IPS-11a (cell line): Measurements from ENCODE around the gene HES5.

Source experiments
- H3K4me3 ChIP-seq: one replicate; pipeline ENCODE4 v1.5.1; 2013; ENCODE audit warnings: low read depth, low read length, control low read depth

Gene HES5

DNA sequence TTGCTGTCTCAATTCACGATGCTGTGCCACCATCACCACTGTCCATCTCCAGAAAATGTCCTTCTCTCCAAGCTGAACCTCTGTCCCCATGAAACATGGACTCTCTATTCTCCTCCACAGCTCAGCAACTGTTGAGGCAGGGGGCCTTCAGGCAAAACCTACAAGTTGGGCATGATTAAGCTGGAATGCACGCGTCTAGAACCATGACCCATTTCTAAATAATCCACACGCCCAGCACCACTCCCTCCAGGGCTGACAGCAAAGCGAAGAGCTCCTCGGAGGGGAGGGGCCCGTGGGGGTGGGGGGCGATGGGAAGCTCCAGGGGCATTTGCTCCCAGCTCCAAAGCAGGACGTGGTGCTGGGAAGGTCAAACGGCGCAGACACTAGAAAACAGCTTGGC lies 3.3 kb upstream of the HES5 start:
- no peak overlapping the region for H3K4me3 ChIP-seq

- H3K4me3 ChIP-seq: no peak overlapping the region
Measured at GRCh38 chr1:2532485-2533160, 2.6 kb upstream of the HES5 start.

DNA sequence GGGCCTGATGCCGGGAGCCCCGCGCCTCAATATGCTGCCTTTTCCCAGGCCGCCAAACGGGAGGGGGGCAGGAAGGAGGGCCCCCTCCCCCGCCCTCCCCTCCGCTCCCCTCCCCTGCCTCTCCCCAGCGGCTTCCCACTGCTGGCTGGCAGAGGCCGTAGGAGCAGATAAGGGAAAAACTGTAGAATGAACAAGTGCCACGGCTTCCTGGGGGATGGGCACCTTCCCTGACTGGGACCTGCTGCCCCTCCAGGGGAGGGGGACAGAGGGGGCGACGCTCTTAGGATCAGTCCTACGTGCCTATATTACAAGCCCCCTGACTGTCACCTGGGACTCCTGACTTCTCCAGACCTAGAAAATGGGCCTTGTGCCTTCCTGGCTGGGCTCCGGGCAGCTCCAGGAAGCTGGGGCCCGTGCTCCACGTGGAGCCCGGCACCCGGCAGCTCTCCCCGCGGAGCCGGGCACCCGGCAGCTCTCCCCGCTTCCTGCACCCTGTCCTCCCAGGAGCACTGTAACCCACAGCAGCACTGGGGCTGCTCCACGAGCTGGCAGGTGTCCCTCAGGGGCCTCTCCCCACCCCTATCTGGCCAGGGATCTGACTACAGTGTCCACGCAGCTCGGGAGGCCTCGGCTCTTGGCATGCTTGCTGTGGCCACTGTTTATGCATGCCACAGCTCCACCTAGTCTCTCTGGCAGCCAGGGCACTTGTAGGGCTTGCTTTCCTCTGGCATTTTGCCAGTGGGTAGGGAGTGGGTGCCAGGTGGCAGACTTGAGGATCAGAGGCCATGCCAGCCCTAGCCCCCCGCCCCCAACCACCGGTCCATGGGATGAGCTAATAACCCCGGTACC lies 674 bp upstream of the HES5 start:
- H3K4me3 ChIP-seq: no peak overlapping the region

DNA sequence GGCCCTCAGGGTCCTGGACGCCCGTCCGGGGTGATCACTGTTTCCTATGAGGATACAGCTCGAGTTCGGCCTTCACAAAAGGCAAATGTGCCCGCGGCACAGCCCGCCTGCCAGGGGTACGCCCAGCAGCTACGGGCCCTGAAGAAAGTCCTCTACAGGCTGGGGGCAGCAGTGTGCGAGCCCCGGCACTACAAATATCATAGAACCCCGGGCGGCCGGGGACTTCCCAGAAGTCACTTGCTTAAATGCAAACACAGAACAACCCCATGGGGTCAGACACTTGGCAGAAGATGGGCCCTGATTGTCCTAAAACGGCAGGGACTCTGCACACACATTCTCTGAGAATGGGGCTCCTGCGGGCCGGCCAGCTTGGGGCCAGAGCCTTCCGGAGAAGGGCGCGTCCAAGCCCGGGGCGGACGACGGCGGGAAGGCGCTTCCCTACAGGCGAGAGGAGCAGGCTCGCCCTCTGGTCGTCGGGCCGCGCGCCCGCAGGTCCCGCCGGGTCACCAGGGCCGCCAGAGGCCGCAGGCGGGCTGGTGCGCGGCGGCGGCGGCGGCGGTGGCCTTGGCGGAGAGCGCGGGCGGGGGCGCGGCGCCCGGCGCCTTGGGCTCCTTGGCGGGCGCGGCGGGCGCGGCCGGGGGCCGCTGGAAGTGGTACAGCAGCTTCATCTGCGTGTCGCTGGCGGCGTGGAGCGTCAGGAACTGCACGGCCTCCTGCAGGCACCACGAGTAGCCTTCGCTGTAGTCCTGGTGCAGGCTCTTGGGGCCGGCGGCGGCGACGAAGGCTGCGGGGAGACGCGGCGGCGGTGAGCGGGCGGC lies 888 bp downstream of the HES5 start:
- no peak overlapping the region for H3K4me3 ChIP-seq

DNA sequence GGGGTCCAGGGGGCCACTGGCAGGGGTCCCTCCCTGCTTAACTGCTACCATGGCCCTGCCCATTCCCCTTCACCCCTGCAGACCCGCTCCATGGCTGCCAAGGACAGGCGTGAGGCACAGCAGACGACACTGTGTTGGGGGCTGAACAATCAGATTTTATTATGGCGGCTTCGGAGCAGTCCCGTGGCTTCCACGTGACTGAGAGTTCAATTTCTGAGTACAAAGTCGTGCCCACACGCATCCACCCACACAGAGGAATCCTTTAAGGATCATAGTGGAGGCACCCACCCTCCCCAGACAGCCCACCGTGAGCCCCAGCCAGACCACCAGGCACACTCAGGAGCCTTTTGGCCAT lies 1.5 kb downstream of the HES5 start:
- H3K4me3 ChIP-seq: no peak overlapping the region

DNA sequence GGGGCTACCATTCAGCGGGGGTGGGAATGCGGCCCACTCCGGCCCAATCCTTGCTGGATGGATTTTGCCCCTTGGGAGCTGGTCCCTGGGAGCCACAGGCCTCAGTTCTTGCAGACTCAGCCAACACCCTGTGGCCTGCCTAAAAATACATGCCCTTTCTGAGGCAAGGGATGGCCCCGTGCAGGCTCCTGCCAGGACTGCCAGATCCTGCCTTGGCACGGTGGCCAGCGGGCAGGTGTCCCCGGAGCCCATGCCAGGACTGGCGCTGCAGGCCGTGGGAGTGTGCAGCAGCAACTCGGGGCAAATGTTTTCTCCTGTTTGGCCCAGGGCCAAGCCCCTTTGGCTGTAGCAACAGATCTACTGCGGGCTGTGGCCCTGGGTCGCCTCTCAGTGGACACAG lies 2.0 kb downstream of the HES5 start:
- no peak overlapping the region for H3K4me3 ChIP-seq

DNA sequence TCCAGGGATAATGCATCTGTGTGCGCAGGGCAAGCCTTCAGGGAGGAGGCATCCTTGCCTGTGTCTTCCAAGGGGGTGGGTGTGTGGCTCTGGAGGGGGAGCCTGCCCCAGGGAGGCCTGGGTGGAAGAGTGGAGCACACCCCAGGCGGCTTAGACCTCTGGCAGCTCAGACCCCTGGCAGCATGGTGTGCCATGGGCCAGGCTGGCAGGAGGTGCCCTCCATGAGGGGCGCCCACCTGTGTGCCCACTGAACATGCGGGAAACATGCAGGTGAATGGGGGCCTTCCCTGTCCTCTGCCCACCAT lies 2.6 kb downstream of the HES5 start:
- no peak overlapping the region for H3K4me3 ChIP-seq

DNA sequence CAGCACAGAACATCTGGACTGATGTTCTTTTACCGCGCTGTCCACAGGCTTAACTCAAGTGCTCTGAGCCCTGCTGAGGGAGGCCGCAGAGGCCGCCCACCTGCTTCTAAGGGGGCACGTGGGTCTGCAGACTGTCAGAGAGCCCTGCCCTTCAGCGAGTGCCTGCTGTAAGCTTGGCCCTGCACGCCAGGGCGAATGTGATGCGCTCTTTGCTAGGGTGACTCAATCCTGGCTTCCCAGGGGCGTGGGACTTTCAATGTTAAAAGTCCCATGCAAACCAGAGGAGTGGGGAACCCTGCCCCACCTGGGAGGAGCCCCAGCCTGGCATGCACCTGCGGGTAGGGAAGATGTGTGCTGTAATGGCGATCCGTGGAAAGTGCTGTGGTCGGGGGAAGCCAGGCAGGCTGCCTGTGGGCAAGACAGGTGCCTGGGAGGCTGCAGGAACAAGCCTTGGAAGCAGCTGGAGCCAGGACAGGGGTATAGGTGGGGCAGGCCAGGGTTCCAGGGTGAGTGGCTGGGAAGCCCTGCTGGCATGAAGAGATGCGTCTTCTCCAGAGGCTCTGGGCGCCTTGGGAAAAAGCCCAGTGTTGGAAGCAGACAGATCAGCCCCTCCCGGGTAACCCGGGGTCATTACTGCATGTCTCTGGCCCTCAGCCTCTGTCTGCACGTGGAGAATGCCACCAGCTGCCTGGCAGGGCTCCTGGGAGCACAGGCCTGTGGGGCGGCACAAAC lies 3.1 kb downstream of the HES5 start:
- no peak overlapping the region for H3K4me3 ChIP-seq

DNA sequence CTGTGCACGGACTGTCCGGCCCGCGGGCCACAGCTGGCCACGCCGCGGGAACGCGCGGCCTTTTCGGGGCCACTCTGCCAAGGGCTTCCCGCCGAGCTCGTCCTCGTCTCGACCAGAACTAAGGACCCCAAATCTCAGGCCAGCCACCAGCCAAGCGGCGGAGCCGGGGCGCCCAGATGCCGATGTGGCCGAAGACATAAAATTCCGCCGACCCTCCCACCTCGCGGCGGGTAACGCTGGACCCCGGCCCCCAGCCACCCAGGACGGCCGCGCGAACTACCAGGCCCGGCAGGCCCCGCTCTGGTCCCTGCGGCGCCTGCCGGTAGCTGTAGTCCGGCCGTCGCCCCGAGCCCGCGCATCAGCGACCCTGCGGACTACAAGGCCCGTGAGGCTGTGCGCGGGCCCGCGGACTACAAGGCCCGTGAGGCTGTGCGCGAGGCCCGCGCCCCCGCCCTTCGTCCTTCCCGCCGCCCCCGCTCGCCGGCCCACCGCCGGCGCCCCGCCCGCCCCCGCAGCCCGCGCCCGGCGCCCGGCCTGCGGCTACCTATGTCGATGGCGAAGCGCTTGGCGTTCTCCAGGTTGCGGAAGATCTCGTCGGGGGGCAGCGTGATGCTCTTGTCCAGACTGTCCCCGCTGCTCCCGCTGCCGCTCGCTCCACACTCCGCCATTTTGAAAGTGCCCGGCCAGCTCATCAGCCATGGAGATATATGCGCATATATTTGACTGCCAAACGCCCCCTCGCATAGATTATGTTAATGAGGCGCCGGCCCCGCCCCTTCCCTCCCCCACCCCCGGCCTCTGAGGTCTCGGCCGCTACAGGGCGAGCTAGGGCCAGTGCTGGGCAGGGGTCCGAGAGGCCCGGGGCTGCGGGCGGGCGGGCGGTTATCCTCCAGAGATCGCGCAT lies 3.9 kb downstream of the HES5 start, which contains the start of gene PANK4:
TSS of gene PANK4 (minus strand) at position 677 of the 904 bp plus-strand sequence. CDS start at position 668, 9 bp downstream.
- peak within 1 kb of the TSS; percentile 80 for H3K4me3 ChIP-seq

DNA sequence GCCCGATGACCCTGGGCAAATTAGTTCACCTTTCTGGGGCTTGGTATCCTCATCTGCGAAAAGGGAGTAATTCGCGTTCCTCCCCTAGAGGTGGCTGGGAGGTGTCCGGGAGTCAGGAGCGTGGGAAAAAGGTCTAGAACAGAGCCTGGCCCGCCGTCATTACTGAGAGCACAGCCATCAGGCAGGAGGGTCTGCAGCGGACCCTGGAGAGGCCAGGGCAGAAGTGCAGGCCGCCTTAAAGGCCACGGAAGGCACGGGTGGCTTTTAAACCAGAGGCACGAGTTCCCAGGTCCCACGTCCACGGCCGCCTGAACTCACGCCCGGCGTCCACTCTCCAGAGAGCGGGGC lies 4.5 kb downstream of the HES5 start:
- peak overlapping the region; percentile 80 for H3K4me3 ChIP-seq

DNA sequence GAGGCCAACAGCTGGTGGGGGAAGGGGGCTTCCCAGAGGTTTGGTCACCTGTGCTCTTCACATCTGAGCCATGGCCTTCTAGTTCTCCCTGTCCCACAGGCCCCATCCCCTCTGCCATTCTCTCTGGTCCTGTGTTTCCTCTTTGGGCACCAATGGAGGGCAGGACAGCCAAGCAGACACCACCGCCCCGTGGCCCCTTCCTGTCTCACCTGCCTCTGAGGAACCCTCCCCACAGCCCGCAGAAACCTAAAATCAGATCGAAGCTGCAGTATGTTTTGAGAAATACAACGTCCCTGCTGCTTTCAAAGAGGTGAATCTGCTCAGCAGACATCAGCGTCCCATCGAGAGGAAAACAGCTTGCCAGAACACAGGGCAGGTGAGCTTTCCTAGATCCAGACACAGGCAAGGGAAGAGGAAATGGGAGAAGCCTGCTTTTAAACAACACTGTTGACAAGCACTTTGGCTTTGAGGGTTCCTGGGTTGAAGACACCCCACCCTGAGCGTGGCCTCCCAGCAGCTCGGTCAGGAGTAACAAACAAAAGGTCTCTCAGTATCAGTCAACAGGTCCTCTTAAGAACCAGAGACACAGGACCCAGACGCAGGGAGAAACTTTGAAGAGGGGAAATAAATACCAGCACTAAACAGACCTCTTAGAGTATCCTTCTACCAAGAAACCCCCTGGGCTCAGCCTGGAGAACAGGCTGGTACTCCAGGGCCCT lies 6.0 kb downstream of the HES5 start:
- H3K4me3 ChIP-seq: no peak overlapping the region

DNA sequence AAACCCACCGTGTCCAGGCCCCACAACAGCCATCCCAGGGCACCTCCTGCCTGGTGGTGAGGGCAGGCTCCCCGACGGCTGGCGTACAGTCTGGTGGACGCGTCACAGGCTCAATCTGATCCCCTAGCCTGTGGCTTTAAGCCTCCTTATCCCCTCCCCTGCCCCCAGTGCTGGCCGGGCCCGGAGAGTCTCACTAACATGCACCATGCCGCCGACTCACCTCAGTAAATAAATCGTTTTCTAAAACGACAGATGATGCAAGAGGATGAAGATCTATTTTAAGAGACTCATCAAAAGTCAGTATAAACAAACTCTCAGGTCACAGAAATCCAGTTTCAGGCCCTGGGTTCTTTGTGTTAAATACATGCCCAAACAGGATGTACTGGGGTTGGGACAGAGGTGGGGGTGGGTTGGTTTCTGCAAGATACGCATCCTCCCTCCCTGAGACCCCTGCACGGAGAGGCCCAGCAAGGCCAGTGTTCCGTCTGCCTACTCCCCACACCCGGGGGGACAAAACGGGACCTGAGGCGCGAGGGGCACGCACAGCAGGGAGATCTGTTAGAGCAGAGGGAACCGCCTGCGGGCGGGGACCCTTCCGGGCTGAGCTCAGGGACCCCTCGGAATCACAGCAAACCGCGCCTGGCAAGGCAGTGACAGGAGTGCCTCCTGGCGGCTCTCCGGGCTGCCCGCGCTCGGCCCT lies 6.7 kb downstream of the HES5 start:
- no peak overlapping the region for H3K4me3 ChIP-seq

DNA sequence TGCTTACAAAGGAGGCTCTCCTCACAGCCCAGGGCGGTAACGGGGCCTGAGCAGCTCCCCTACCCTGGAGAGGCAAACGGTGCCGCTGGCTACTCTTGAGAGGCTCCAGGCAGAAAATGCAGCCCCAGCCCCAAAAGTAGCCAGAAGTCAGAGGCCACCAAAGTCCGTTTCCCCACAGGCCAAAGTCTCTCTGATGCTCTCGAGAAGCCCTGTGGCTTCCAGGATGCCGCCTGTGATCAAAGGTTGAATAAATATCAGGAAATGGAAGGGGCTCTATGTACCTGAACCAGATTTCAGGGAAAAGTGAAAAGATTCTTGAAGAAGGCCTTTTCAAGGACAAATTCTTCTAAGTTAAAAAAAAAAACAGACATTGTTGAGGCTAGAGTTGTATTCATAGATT lies 7.8 kb downstream of the HES5 start:
- no peak overlapping the region for H3K4me3 ChIP-seq

DNA sequence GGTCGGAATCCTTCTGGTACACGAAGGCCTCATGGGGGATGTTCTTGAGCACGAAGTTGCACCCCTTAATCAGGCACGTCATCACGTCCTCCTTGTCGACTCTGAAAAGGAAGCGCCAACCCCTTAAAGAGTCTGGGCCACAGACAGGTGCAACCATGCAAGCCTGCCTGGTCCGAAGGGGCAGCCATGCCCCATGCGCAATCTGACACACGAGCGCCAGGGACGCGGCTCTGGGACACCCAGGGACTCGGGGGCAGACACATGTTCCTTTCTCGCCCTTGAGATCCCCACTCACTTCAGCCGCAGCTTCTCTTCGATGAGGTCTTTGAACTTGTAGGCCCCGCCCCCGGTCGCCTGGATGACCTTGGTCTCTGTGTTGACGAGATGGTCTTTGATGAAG lies 9.3 kb downstream of the HES5 start:
- no peak overlapping the region for H3K4me3 ChIP-seq

GRCh38 chr1:2520206-2520605 lies 9.9 kb downstream of the HES5 start:
- no peak overlapping the region for H3K4me3 ChIP-seq

GRCh38 chr1:2519729-2520128 lies 10.3 kb downstream of the HES5 start:
- no peak overlapping the region for H3K4me3 ChIP-seq

GRCh38 chr1:2519029-2519685 lies 10.9 kb downstream of the HES5 start:
- no peak overlapping the region for H3K4me3 ChIP-seq

GRCh38 chr1:2518528-2518927 lies 11.5 kb downstream of the HES5 start:
- no peak overlapping the region for H3K4me3 ChIP-seq
